GM12891 (cell line): ENCODE results near the gene CKAP5.

ENCODE experiments used
- DNase-seq: peaks from one replicate; pipeline ENCODE4 v3.0.0; 2011; ENCODE audit warnings: low spot score; ENCODE audit not compliant: insufficient read length
- FAIRE-seq: peaks from 2 replicates; lab custom pipeline; 2011; peaks lifted over from hg19 to GRCh38; lab: Jason Lieb, UNC
- PAX5 ChIP-seq: IDR thresholded peaks from 2 replicates; pipeline ENCODE4 v1.6.1; 2011; ENCODE audit warnings: low read length, moderate library complexity, mild to moderate bottlenecking; ENCODE audit not compliant: insufficient read depth, severe bottlenecking
- POLR2A ChIP-seq: IDR thresholded peaks from 2 replicates; pipeline ENCODE4 v1.6.1; 2011; ENCODE audit warnings: low read depth, low read length, control low read depth
- POLR2AphosphoS5 ChIP-seq: IDR thresholded peaks from 2 replicates; pipeline ENCODE4 v1.6.1; 2011; ENCODE audit warnings: low read depth, low read length, control low read depth
- POU2F2 ChIP-seq: IDR thresholded peaks from 2 replicates; pipeline ENCODE4 v1.6.1; 2011; ENCODE audit warnings: low read depth, mild to moderate bottlenecking, control low read depth, low read length, moderate library complexity
- SPI1 ChIP-seq: IDR thresholded peaks from 2 replicates; pipeline ENCODE4 v1.6.1; 2011; ENCODE audit warnings: low read depth, low read length, control low read depth
- TAF1 ChIP-seq: IDR thresholded peaks from 2 replicates; pipeline ENCODE4 v1.6.1; 2011; ENCODE audit warnings: low read depth, low read length, control low read depth

The CKAP5 gene

GRCh38 chr11:46755962-46756361 lies 90.1 kb downstream of the CKAP5 start:
- FAIRE-seq: no peak
- no peak for DNase-seq
- TF ChIP-seq SPI1 (no peak), POLR2AphosphoS5 (no peak), TAF1 (no peak), POU2F2 (no peak), POLR2A (no peak), PAX5 (no peak)

DNA sequence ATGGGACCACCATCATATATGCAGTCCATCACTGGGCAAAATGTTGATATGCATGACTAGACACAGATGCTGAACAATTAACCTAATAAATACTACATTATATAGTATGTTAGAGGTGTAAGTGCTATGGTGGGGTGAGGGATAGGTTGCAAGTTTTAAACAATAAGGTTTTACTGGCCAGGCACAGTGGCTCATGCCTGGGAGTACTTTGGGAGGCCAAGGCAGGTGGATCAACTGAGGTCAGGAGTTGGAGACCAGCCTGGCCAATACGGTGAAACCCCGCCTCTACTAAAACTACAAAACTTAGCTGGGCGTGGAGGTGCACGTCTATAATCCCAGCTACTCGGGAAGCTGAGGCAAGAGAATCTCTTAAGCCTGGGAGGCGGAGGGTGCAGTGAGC lies 98.9 kb downstream of the CKAP5 start:
- TF ChIP-seq TAF1: no peak
- no peak for TF ChIP-seq SPI1
- TF ChIP-seq PAX5: no peak
- TF ChIP-seq POLR2A: no peak
- no peak for TF ChIP-seq POLR2AphosphoS5
- TF ChIP-seq POU2F2: no peak
- DNase-seq: no peak
- no peak for FAIRE-seq

- no peak for TF ChIP-seq POU2F2
- no peak for FAIRE-seq
- DNase-seq: no peak
Measured at GRCh38 chr11:46745995-46746394, 100.1 kb downstream of the CKAP5 start.

GRCh38 chr11:46745328-46745727 lies 100.8 kb downstream of the CKAP5 start:
- DNase-seq (no peak), FAIRE-seq (no peak)
- TF ChIP-seq POLR2AphosphoS5 (no peak), PAX5 (no peak), POLR2A (no peak), POU2F2 (no peak), SPI1 (no peak), TAF1 (no peak)

GRCh38 chr11:46743693-46744339 lies 102.3 kb downstream of the CKAP5 start:
- TF ChIP-seq POLR2AphosphoS5 (no peak), PAX5 (no peak), POU2F2 (no peak), TAF1 (no peak), SPI1 (no peak), POLR2A (no peak)
- FAIRE-seq (no peak), DNase-seq (no peak)

DNA sequence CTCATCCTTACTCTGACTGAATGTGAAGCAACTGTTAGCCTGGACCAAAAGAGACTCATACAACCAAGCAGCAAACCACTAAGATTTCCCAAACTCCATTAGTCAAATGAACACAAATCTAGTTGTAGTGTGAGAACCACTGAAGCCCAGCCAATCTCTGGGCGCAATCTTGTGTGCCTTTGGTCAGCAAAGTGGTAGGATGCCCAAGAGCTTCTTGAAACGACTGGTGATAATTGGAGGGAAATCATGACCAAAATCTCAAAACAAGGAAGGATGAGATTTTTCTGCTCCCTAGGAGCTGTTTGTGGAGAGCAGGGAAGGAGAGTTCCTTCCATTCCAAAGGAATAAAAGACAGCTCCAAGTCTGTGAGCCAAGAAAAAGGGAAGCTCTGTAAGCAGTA lies 103.0 kb downstream of the CKAP5 start:
- no peak for TF ChIP-seq SPI1
- no peak for TF ChIP-seq PAX5
- no peak for TF ChIP-seq POLR2A
- TF ChIP-seq POU2F2: no peak
- TF ChIP-seq TAF1: no peak
- no peak for TF ChIP-seq POLR2AphosphoS5
- no peak for FAIRE-seq
- no peak for DNase-seq

- DNase-seq (no peak), FAIRE-seq (no peak)
- TF ChIP-seq SPI1: no peak
- TF ChIP-seq POU2F2: no peak
- no peak for TF ChIP-seq PAX5
- no peak for TF ChIP-seq POLR2AphosphoS5
- TF ChIP-seq POLR2A: no peak
- no peak for TF ChIP-seq TAF1
Measured at GRCh38 chr11:46741600-46742484, 104.2 kb downstream of the CKAP5 start.

GRCh38 chr11:46738887-46739286 lies 107.2 kb downstream of the CKAP5 start:
- TF ChIP-seq POU2F2: no peak
- peak; percentile 38; the same call in 1 of the 2 replicates for TF ChIP-seq POLR2AphosphoS5
- DNase-seq (no peak), FAIRE-seq (no peak)

- DNase-seq (no peak), FAIRE-seq (no peak)
- TF ChIP-seq SPI1 (no peak), TAF1 (no peak), POLR2AphosphoS5 (no peak), PAX5 (no peak), POU2F2 (no peak), POLR2A (no peak)
Measured at GRCh38 chr11:46737699-46738098, 108.4 kb downstream of the CKAP5 start.

GRCh38 chr11:46736615-46737014 lies 109.5 kb downstream of the CKAP5 start:
- FAIRE-seq (no peak), DNase-seq (no peak)
- no peak for TF ChIP-seq POLR2A
- TF ChIP-seq PAX5: no peak
